ENCODE measurements around the gene RAMAC. TPM values are rescaled to one million over a fixed set of nuclear protein-coding genes. Genes with fewer than 3 reads are reported as not detected.
A peak's percentile ranks its signal among the peaks of the same experiment; 100 is the strongest.

Gene RAMAC
- total RNA-seq, 2 donors from 2014 or later = 17.5 to 30.6 TPM

DNA sequence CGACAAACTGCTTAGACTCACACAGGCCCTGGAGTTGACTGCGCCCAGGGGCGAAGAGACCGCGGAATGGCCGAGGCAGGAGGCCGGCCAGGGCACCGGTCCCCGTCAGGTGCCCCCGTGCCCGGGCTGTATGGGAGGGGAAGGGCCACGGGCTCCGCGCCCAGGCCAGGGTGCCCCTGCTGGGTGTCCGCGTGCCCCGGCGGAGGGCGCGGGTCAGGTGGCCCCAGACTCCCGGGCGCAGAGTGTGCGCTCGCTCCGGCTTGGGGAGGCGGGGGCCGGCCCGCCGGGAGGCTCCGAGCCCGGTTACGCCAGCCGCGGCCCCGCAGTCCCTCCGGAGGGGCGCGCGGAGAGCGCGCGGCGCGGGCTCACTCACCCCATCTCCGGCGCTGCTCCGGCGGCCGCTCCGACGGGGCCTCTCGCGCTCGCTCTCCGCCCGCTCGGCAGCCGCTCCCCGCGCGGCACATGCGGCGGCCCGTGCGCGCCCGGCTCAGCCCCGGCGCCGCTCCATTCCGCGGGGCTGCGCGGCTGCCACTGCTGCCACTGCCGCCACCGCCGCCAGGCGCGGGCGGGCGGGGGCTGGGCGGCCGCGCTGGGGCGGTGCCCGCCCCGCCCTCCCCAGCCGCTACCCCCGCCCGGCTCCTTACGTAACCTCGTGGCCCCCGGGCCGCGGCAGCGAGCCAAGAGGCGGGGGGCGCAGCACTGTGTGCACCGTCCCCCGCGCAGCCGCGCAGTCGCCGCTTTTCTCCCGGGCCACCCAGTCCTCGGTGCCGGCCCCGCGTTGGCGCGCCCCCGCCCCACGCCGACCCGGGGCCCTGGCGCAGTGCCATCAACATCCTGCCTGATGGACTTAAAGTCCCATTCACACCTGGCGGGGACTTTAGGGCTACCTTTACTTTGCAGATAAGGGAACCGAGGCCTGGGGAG, 33.6 kb upstream of the RAMAC start, which contains the start of gene HOMER2:
TSS of gene HOMER2 (minus strand) at position 563 of the 924 bp plus-strand sequence. CDS start at position 378, 185 bp downstream.
- peak; percentile 61 to 69 for ATAC-seq
- H3K27ac Mint-ChIP-seq = no peak within 1 kb of the TSS
- DNase-seq (ENCODE audit: low spot score) = no peak

DNA sequence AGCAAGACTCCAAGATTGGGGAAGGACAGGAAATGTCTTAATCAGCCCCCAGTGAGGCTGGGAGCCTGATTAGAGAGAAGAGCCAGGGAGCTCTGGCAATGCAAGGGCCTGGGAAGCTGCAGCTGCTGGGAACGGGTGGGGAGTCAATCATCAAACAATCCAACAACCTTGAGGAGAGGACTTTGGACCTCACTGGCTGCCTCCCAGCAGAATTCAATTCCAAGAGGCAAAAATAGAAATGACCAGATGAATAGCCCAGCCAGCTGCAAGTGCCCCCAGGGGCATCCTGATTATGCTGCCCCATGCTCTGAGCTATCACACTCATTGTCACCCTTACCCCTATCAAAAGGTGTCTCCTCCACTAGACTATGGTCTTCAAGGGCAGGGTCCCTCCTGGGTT, 27.4 kb upstream of the RAMAC start:
- no peaks in the 10 kb centered on the region for H3K9me3 Mint-ChIP-seq
- H3K27me3 Mint-ChIP-seq = no peaks in the 10 kb centered on the region
- no peaks in the 10 kb centered on the region for H3K36me3 Mint-ChIP-seq
- no peaks in the 10 kb centered on the region for H3K4me1 Mint-ChIP-seq (ENCODE audit: low read depth in 2 of 2)
- no peak overlapping the region for H3K27ac Mint-ChIP-seq
- H3K4me3 Mint-ChIP-seq = no peak overlapping the region
- DNase-seq (ENCODE audit: low spot score) (no peak), ATAC-seq (no peak)

More for the DNA sequence above, 33.6 kb upstream of the RAMAC start, which contains the start of gene HOMER2:
- Mint-ChIP-seq H3K4me3 (peak within 1 kb of the TSS; percentile 21), H3K27me3 (peaks cover 4 to 7% of the 10 kb centered on the region in 2 donors), H3K36me3 (no peaks in the 10 kb centered on the region), H3K4me1 (ENCODE audit: low read depth in 2 of 2) (no peaks in the 10 kb centered on the region), H3K9me3 (no peaks in the 10 kb centered on the region)

- H3K27ac Mint-ChIP-seq = no peak overlapping the region
- no peak overlapping the region for H3K4me3 Mint-ChIP-seq
- no peaks in the 10 kb centered on the region for H3K4me1 Mint-ChIP-seq (ENCODE audit: low read depth in 2 of 2)
- H3K9me3 Mint-ChIP-seq = no peaks in the 10 kb centered on the region
- H3K36me3 Mint-ChIP-seq = no peaks in the 10 kb centered on the region
- ATAC-seq (no peak), DNase-seq (ENCODE audit: low spot score) (no peak)
- H3K27me3 Mint-ChIP-seq = no peaks in the 10 kb centered on the region
Observed at GRCh38 chr15:82959423-82959822, 26.6 kb upstream of the RAMAC start.

DNA sequence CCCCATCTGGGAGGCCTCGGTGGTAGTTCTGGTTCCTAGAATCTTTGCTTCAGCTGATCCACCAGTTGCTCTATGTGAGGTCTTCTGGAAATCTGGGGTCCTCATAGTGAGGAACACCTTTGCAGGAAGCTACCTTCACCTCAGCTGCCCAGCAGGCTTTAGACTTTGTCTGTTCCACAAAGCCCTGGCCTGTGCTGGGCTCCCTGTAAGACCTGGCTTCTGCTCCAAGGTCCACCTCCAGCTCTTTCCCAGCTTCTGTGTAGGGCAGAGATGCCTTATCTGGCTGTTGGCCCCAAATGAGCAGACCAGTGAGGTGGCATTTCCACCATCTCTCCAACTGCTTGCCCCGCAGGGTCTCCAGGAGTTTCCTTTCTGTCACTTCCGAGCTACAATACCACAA, 25.2 kb upstream of the RAMAC start:
- H3K4me1 Mint-ChIP-seq (ENCODE audit: low read depth in 2 of 2) = peaks cover 0 to 4% of the 10 kb centered on the region in 2 donors
- no peak overlapping the region for H3K4me3 Mint-ChIP-seq
- H3K9me3 Mint-ChIP-seq = no peaks in the 10 kb centered on the region
- H3K36me3 Mint-ChIP-seq = no peaks in the 10 kb centered on the region
- DNase-seq (ENCODE audit: low spot score) (no peak), ATAC-seq (no peak)
- no peak overlapping the region for H3K27ac Mint-ChIP-seq
- H3K27me3 Mint-ChIP-seq = no peaks in the 10 kb centered on the region

DNA sequence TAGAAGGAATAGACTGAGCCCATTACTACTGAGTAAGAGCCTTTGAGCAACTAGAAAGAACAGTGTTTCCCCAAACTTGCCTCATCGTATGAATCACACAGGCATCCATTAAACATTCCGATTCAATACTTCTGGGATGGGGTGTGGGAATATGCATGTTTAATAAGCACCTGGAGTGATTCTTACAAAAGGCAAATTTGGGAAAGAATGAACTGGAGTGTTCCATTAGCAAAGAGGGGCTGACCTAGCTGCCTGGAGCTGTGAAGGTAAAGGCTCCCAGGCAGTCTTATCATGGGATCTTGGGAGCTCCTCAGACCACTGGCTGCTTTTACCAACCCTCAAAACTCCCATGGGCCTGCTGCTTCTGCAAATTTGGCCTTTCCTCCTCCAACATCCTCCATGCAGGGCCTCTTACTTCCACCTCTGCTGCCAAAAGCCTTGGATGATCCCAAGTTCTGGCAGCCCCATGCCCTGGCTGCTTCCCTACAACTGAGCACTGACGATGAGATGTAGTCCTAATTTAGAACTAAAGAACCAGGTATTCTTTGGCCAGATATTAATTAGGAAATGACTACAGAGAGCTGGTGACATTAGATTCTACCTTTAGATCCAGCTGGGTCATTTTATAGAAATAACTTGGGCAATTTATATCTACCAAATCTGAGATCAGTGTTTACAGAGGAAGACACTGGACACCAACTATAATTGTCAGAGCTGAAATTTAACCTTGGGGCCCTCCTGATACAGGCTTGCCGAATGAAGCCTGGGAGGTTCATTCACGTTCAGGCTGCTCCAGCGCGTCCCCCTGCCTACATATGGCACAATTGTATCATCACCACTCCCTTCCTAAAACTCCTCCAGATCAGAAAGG, 22.3 kb upstream of the RAMAC start:
- Mint-ChIP-seq H3K9me3 (no peaks in the 10 kb centered on the region), H3K27ac (no peak overlapping the region), H3K4me3 (no peak overlapping the region)

GRCh38 chr15:82964890-82965289, 21.1 kb upstream of the RAMAC start:
- no peaks in the 10 kb centered on the region for H3K27me3 Mint-ChIP-seq
- no peak for DNase-seq (ENCODE audit: low spot score)
- peaks cover 15 to 34% of the 10 kb centered on the region in 2 donors for H3K4me1 Mint-ChIP-seq (ENCODE audit: low read depth in 2 of 2)
- H3K9me3 Mint-ChIP-seq = no peaks in the 10 kb centered on the region
- H3K4me3 Mint-ChIP-seq = no peak overlapping the region
- H3K27ac Mint-ChIP-seq = no peak overlapping the region
- ATAC-seq = no peak
- no peaks in the 10 kb centered on the region for H3K36me3 Mint-ChIP-seq

More for the DNA sequence above, 22.3 kb upstream of the RAMAC start:
- Mint-ChIP-seq H3K27me3 (no peaks in the 10 kb centered on the region), H3K4me1 (ENCODE audit: low read depth in 2 of 2) (peaks cover 15 to 26% of the 10 kb centered on the region in 2 donors), H3K36me3 (no peaks in the 10 kb centered on the region)
- ATAC-seq (no peak), DNase-seq (ENCODE audit: low spot score) (no peak)

DNA sequence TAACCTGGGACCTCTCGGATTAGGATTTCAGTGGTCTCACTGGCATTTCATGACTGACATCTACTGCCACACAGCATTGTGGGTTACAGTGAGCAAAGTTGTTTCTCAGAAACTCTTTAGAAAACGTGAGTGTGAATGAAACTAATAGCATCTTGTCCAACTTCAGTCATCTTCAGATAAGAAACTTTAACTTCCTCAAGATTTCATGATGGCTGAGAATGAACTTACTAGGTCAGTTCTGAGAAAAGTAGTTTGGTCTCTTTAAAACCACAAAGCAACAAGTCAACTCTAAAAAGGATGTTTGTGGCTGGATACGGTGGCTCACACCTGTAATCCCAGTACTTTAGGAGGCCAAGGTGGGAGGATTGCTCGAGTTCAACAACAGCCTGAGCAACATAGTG, 19.3 kb upstream of the RAMAC start:
- Mint-ChIP-seq H3K27me3 (no peaks in the 10 kb centered on the region), H3K9me3 (no peaks in the 10 kb centered on the region)

DNA sequence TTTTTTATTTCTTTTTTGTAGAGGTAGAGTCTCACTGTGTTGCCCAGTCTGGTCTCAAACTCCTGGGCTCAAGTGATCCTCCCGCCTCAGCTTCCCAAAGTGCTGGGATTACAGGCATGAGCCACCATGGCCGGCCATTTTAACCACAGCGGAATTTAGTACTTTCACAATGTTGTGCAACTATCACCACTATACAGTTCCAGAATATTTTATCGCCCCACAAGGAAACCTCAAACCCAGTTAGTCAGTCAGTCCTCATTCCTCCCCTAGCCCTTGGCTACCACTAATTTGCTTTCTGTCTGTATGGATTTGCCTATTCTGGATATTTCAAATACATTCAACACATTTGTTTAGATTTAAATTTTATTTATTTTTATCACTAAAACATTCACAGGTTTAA, 17.9 kb upstream of the RAMAC start:
- Mint-ChIP-seq H3K4me3 (no peak overlapping the region), H3K4me1 (ENCODE audit: low read depth in 2 of 2) (peaks cover 15 to 37% of the 10 kb centered on the region in 2 donors), H3K36me3 (no peaks in the 10 kb centered on the region), H3K9me3 (no peaks in the 10 kb centered on the region), H3K27ac (no peak overlapping the region), H3K27me3 (no peaks in the 10 kb centered on the region)
- DNase-seq (ENCODE audit: low spot score) (no peak), ATAC-seq (no peak)

More for the DNA sequence above, 19.3 kb upstream of the RAMAC start:
- Mint-ChIP-seq H3K36me3 (no peaks in the 10 kb centered on the region), H3K4me3 (peak overlapping the region; percentile 54), H3K27ac (peak overlapping the region in 1 of 2 donors; percentile 38), H3K4me1 (ENCODE audit: low read depth in 2 of 2) (peaks cover 15 to 37% of the 10 kb centered on the region in 2 donors)
- ATAC-seq (peak; percentile 82 to 94), DNase-seq (ENCODE audit: low spot score) (no peak)

DNA sequence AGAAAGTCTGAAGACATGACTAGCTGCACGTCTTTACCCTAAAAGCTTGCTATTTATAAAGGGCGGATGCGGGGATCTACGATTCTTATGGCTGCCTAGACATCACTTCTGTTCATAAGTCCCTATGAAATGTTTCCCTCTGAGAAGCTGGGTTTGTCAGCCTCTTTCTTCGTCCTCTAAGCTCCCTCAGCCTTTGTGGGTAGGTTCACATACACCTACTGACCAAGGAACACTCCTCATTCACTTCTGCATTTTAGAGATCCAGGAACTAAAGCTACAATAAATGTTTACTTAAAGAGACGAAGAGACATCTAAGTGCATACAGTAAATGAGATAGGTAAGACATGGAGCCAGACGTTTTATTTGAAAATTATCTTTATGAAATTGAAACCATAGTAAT, 16.7 kb upstream of the RAMAC start:
- Mint-ChIP-seq H3K27ac (no peak overlapping the region), H3K4me3 (no peak overlapping the region), H3K27me3 (no peaks in the 10 kb centered on the region), H3K36me3 (no peaks in the 10 kb centered on the region), H3K4me1 (ENCODE audit: low read depth in 2 of 2) (peaks cover 15 to 37% of the 10 kb centered on the region in 2 donors), H3K9me3 (no peaks in the 10 kb centered on the region)
- DNase-seq (ENCODE audit: low spot score) (no peak), ATAC-seq (no peak)

DNA sequence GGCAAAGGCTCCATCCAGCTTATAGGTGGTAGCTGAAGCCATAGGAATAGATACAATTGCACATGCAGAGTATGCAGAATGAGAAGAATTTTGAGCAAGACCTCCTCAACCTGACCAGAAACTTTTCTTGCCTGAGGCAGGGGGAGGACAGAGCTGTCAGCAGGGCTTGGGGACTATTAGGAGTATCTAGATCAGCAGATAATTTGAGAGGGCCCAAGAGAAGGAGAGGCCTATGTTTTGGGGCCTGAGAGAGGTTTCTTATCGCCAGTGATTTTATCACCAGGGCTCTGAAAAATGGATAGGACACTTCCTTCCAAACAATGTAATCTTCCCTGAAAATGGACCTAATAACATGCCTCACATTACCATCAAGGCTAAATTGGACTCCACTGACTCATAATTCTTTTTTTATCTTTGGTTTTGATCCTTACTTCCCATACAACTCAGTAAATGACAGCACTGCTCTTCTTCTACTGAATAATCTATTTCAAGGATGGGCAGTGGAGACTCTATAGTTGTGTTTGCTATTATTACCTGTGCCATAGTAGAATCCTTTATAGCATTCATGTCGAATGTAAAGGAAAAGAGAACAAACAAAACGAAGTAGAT, 15.8 kb upstream of the RAMAC start:
- Mint-ChIP-seq H3K4me3 (no peak overlapping the region), H3K27ac (no peak overlapping the region), H3K4me1 (ENCODE audit: low read depth in 2 of 2) (peaks cover 15 to 37% of the 10 kb centered on the region in 2 donors), H3K27me3 (no peaks in the 10 kb centered on the region), H3K9me3 (no peaks in the 10 kb centered on the region), H3K36me3 (no peaks in the 10 kb centered on the region)
- ATAC-seq = no peak
- DNase-seq (ENCODE audit: low spot score) = no peak

GRCh38 chr15:82970696-82971095, 15.3 kb upstream of the RAMAC start:
- ATAC-seq (no peak), DNase-seq (ENCODE audit: low spot score) (no peak)
- no peaks in the 10 kb centered on the region for H3K36me3 Mint-ChIP-seq
- H3K27ac Mint-ChIP-seq = no peak overlapping the region
- H3K4me3 Mint-ChIP-seq = no peak overlapping the region
- H3K9me3 Mint-ChIP-seq = no peaks in the 10 kb centered on the region
- H3K27me3 Mint-ChIP-seq = no peaks in the 10 kb centered on the region
- H3K4me1 Mint-ChIP-seq (ENCODE audit: low read depth in 2 of 2) = peaks cover 15 to 34% of the 10 kb centered on the region in 2 donors

- no peaks in the 10 kb centered on the region for H3K9me3 Mint-ChIP-seq
- H3K36me3 Mint-ChIP-seq = no peaks in the 10 kb centered on the region
- H3K4me3 Mint-ChIP-seq = no peak overlapping the region
- no peaks in the 10 kb centered on the region for H3K27me3 Mint-ChIP-seq
- peaks cover 9 to 27% of the 10 kb centered on the region in 2 donors for H3K4me1 Mint-ChIP-seq (ENCODE audit: low read depth in 2 of 2)
- ATAC-seq = no peak
- H3K27ac Mint-ChIP-seq = no peak overlapping the region
- no peak for DNase-seq (ENCODE audit: low spot score)
Observed at GRCh38 chr15:82971218-82971984, 14.6 kb upstream of the RAMAC start.

DNA sequence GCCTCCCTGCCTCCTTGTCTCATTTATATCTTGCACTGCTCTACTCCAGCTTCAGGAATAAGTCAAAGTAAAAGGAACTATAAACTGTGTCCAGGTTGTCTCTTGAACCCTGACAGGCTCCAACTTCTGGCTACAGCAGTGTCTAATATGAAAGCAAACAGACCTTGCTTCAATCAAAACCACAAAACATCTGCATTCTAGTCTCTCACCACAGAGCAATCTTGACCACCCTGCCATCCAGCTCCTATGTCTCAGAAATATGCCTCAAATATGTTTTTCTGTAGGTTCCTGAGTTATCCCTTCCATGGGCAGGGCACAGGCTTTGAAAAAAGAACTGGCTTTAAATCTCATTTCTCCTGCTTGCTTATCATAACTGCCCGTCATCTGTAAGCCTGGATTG, 13.0 kb upstream of the RAMAC start:
- Mint-ChIP-seq H3K36me3 (no peaks in the 10 kb centered on the region), H3K27ac (no peak overlapping the region), H3K27me3 (no peaks in the 10 kb centered on the region), H3K4me1 (ENCODE audit: low read depth in 2 of 2) (peaks cover 0 to 16% of the 10 kb centered on the region in 2 donors), H3K9me3 (no peaks in the 10 kb centered on the region), H3K4me3 (no peak overlapping the region)
- ATAC-seq (no peak), DNase-seq (ENCODE audit: low spot score) (no peak)
